ENCODE measurements around the gene SUSD5.
"Not testable (repeated sequence)": the region's sequence is repeated elsewhere in the genome, so short reads cannot be mapped to it uniquely, and the experiment has no call there.

Gene SUSD5

GRCh38 chr3:33111581-33111980 lies 107.0 kb downstream of the SUSD5 start:
- Histone ChIP-seq H3K27ac (ENCODE audit: low read depth, low read length) (no peak overlapping the region), H3K9me3 (ENCODE audit: control insufficient read depth in 5 of 5, low read length in 5 of 5) (no peaks in the 10 kb centered on the region), H3K4me3 (ENCODE audit: low read depth in 1 of 5, low read length in 5 of 5) (no peak overlapping the region), H3K36me3 (ENCODE audit: control insufficient read depth in 5 of 5, insufficient read depth in 5 of 5, low read length in 5 of 5) (no peaks in the 10 kb centered on the region), H3K9ac (ENCODE audit: low read length in 5 of 5) (no peak overlapping the region), H3K4me1 (ENCODE audit: control insufficient read depth in 5 of 5, insufficient read depth in 5 of 5, low read length in 5 of 5) (peaks cover 0 to 29% (median 24%) of the 10 kb centered on the region in 5 donors), H3K27me3 (ENCODE audit: control insufficient read depth in 5 of 5, insufficient read depth in 4 of 5, low read length in 5 of 5) (no peaks in the 10 kb centered on the region)

- not testable (repeated sequence) for H3K4me3 ChIP-seq (ENCODE audit: low read depth in 1 of 5, low read length in 5 of 5); H3K27ac ChIP-seq (ENCODE audit: low read depth, low read length); H3K9me3 ChIP-seq (ENCODE audit: control insufficient read depth in 5 of 5, low read length in 5 of 5); H3K9ac ChIP-seq (ENCODE audit: low read length in 5 of 5); H3K27me3 ChIP-seq (ENCODE audit: control insufficient read depth in 5 of 5, insufficient read depth in 4 of 5, low read length in 5 of 5); H3K36me3 ChIP-seq (ENCODE audit: control insufficient read depth in 5 of 5, insufficient read depth in 5 of 5, low read length in 5 of 5)
- peaks cover 0 to 15% (median 0%) of the 10 kb centered on the region in 5 donors for H3K4me1 ChIP-seq (ENCODE audit: control insufficient read depth in 5 of 5, insufficient read depth in 5 of 5, low read length in 5 of 5)
Observed at GRCh38 chr3:33106854-33107253, 111.8 kb downstream of the SUSD5 start.

GRCh38 chr3:33105341-33105948 lies 113.2 kb downstream of the SUSD5 start:
- Histone ChIP-seq H3K9ac (ENCODE audit: low read length in 5 of 5) (no peak overlapping the region), H3K27ac (ENCODE audit: low read depth, low read length) (no peak overlapping the region), H3K4me3 (ENCODE audit: low read depth in 1 of 5, low read length in 5 of 5) (no peak overlapping the region), H3K9me3 (ENCODE audit: control insufficient read depth in 5 of 5, low read length in 5 of 5) (no peaks in the 10 kb centered on the region), H3K27me3 (ENCODE audit: control insufficient read depth in 5 of 5, insufficient read depth in 4 of 5, low read length in 5 of 5) (no peaks in the 10 kb centered on the region), H3K4me1 (ENCODE audit: control insufficient read depth in 5 of 5, insufficient read depth in 5 of 5, low read length in 5 of 5) (peaks cover 0 to 15% (median 0%) of the 10 kb centered on the region in 5 donors), H3K36me3 (ENCODE audit: control insufficient read depth in 5 of 5, insufficient read depth in 5 of 5, low read length in 5 of 5) (no peaks in the 10 kb centered on the region)

- Histone ChIP-seq H3K4me3 (ENCODE audit: low read depth in 1 of 5, low read length in 5 of 5) (no peak overlapping the region), H3K36me3 (ENCODE audit: control insufficient read depth in 5 of 5, insufficient read depth in 5 of 5, low read length in 5 of 5) (no peaks in the 10 kb centered on the region), H3K4me1 (ENCODE audit: control insufficient read depth in 5 of 5, insufficient read depth in 5 of 5, low read length in 5 of 5) (peaks cover 0 to 15% (median 0%) of the 10 kb centered on the region in 5 donors), H3K27ac (ENCODE audit: low read depth, low read length) (no peak overlapping the region), H3K9me3 (ENCODE audit: control insufficient read depth in 5 of 5, low read length in 5 of 5) (no peaks in the 10 kb centered on the region), H3K27me3 (ENCODE audit: control insufficient read depth in 5 of 5, insufficient read depth in 4 of 5, low read length in 5 of 5) (no peaks in the 10 kb centered on the region), H3K9ac (ENCODE audit: low read length in 5 of 5) (no peak overlapping the region)
Observed at GRCh38 chr3:33104803-33105202, 113.8 kb downstream of the SUSD5 start.

- Histone ChIP-seq H3K4me3 (ENCODE audit: low read depth in 1 of 5, low read length in 5 of 5) (no peak overlapping the region), H3K36me3 (ENCODE audit: control insufficient read depth in 5 of 5, insufficient read depth in 5 of 5, low read length in 5 of 5) (no peaks in the 10 kb centered on the region), H3K9me3 (ENCODE audit: control insufficient read depth in 5 of 5, low read length in 5 of 5) (no peaks in the 10 kb centered on the region), H3K27ac (ENCODE audit: low read depth, low read length) (no peak overlapping the region), H3K9ac (ENCODE audit: low read length in 5 of 5) (no peak overlapping the region), H3K4me1 (ENCODE audit: control insufficient read depth in 5 of 5, insufficient read depth in 5 of 5, low read length in 5 of 5) (peaks cover 0 to 15% (median 0%) of the 10 kb centered on the region in 5 donors), H3K27me3 (ENCODE audit: control insufficient read depth in 5 of 5, insufficient read depth in 4 of 5, low read length in 5 of 5) (no peaks in the 10 kb centered on the region)
Observed at GRCh38 chr3:33103480-33103879, 115.1 kb downstream of the SUSD5 start.

GRCh38 chr3:33103034-33103433 lies 115.6 kb downstream of the SUSD5 start:
- H3K27me3 ChIP-seq (ENCODE audit: control insufficient read depth in 5 of 5, insufficient read depth in 4 of 5, low read length in 5 of 5), result no peaks in the 10 kb centered on the region
- H3K9me3 ChIP-seq (ENCODE audit: control insufficient read depth in 5 of 5, low read length in 5 of 5), result no peaks in the 10 kb centered on the region
- no peak overlapping the region for H3K9ac ChIP-seq (ENCODE audit: low read length in 5 of 5)
- H3K36me3 ChIP-seq (ENCODE audit: control insufficient read depth in 5 of 5, insufficient read depth in 5 of 5, low read length in 5 of 5), result no peaks in the 10 kb centered on the region
- H3K4me3 ChIP-seq (ENCODE audit: low read depth in 1 of 5, low read length in 5 of 5), result no peak overlapping the region
- peaks cover 0 to 15% (median 0%) of the 10 kb centered on the region in 5 donors for H3K4me1 ChIP-seq (ENCODE audit: control insufficient read depth in 5 of 5, insufficient read depth in 5 of 5, low read length in 5 of 5)
- H3K27ac ChIP-seq (ENCODE audit: low read depth, low read length), result no peak overlapping the region

- no peak overlapping the region for H3K4me3 ChIP-seq (ENCODE audit: low read depth in 1 of 5, low read length in 5 of 5)
- H3K9me3 ChIP-seq (ENCODE audit: control insufficient read depth in 5 of 5, low read length in 5 of 5), result no peaks in the 10 kb centered on the region
- H3K36me3 ChIP-seq (ENCODE audit: control insufficient read depth in 5 of 5, insufficient read depth in 5 of 5, low read length in 5 of 5), result no peaks in the 10 kb centered on the region
- peaks cover 0 to 29% (median 18%) of the 10 kb centered on the region in 5 donors for H3K4me1 ChIP-seq (ENCODE audit: control insufficient read depth in 5 of 5, insufficient read depth in 5 of 5, low read length in 5 of 5)
- no peak overlapping the region for H3K9ac ChIP-seq (ENCODE audit: low read length in 5 of 5)
- no peak overlapping the region for H3K27ac ChIP-seq (ENCODE audit: low read depth, low read length)
- no peaks in the 10 kb centered on the region for H3K27me3 ChIP-seq (ENCODE audit: control insufficient read depth in 5 of 5, insufficient read depth in 4 of 5, low read length in 5 of 5)
Observed at GRCh38 chr3:33100229-33100628, 118.4 kb downstream of the SUSD5 start.
